ENCODE data around the gene FRMD1.
A peak's percentile ranks its signal among the peaks of the same experiment; 100 is the strongest.

FRMD1 gene

DNA sequence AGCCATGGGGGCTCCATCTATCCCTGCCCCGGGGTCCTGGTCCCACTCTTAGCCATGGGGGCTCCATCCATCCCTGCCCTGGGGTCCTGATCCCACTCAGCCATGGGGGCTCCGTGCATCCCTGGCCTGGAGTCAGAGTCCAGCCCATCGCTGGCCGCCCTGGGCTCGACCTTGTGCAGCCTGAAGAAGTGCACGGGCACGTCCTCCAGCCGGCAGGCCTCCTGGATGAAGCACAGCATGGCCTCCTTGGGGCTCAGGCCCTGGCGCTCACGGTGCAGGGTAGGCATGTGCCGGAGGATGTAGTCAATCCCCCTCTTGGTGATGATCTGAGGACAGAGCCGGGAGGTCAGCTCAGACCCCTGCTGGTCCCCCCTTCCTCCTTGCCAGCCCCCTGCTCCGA lies 15.6 kb downstream of the FRMD1 start:
- no peaks in the 10 kb centered on the region for H3K4me1 ChIP-seq (ENCODE audit: control insufficient read depth, insufficient read depth, low read length)
- no peak overlapping the region for H3K4me3 ChIP-seq (ENCODE audit: low read length)
- H3K9me3 ChIP-seq (ENCODE audit: control insufficient read depth, insufficient read depth, low read length): no peaks in the 10 kb centered on the region
- no peak for DNase-seq (ENCODE audit: low read depth, low spot score)
- no peaks in the 10 kb centered on the region for H3K27me3 ChIP-seq (ENCODE audit: control insufficient read depth, insufficient read depth, low read length)
- H3K36me3 ChIP-seq (ENCODE audit: control insufficient read depth, insufficient read depth, low read length): no peaks in the 10 kb centered on the region
- H3K27ac ChIP-seq (ENCODE audit: low read length): no peak overlapping the region
- no CpG with 5 or more reads among the region's 13 CpGs for WGBS (ENCODE audit: insufficient coverage, insufficient read length)

DNA sequence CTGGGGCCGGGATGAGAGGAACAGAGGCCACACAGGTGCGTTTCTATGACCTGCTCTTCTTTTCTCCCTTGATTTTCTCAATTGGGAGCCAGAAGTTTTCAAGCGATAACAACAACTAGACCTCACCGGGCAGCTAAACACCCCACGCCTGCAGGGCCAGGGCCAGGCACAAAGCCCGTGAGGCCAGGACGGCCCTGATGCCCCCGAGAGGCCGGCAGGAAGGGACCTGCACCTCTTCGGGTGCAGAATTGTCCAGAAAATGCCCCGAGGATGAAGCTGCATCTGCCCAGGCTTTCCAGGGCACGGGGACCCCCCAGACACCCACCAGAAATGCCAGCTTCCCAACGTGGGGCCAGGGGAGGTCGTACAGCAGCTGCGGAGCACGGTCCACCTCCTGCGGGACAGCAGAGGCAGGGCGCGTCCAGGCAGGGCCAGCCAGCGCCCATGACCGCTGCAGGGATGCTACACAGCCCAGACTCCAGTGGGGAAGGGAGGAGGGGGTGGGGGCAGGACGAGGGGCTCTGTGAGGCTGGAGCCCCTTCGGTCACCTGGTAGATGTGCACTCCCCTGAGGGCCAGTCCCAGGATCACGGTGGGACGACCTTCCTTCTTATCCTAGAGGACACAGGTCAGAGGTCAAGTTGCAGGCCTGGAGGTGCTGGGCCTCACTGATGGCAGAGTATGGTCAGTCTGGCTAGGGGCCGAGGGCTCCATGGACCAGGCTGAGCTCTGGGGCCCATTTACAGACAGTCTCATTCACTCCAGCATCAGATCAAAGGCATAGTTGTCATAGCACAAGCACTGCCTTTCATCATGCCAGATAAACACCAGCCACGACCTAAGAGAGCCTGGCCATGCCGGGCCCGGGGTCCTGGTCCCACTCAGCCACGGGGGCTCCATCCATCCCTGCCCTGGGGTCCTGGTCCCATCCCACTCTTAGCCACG lies 16.4 kb downstream of the FRMD1 start:
- no peak for DNase-seq (ENCODE audit: low read depth, low spot score)
- no CpG with 5 or more reads among the region's 31 CpGs for WGBS (ENCODE audit: insufficient coverage, insufficient read length)
- no peak overlapping the region for H3K27ac ChIP-seq (ENCODE audit: low read length)

DNA sequence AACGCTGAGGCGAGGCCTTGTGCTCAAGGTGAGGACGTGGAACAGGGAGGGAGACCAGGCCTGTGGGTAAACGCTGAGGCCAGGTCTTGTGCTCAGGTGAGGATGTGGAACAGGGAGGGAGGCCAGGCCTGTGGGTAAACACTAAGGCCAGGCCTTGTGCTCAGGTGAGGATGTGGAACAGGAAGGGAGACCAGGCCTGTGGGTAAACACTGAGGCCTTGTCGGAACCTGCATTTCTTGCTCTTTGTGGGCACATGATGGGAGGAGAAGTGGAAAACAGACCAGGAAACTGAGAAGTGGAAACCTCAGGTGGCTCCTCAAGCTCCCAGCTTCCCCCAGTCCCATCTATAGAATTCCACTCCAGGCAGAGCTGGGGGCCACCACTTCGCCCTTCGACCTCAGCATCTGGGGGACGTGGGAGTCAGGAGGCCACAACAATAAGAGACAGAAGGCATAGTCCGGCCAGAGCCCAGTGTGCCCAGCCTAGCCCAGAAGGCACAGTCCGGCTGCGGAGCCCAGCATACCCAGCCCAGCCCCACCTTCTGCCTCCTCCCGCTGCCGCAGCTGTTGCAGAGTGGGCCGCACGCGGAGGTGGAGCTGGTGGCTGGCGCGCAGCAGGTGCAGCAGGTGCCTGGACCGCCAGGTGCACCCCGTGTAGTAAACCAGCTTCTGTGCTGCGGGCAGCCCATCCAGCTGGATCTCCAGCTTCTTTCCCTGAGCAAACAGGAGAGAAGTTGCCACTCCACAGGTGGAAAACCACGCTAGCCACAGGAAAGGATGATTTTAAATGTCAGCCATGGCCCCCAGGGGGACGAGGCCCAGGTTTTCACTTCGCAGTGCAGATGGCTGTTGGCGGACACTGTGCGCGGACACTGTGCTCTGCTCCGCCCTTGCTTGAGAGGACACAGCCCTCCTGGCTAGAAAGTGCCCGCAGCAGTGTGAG lies 17.5 kb downstream of the FRMD1 start:
- no peaks in the 10 kb centered on the region for H3K9me3 ChIP-seq (ENCODE audit: control insufficient read depth, insufficient read depth, low read length)
- H3K4me1 ChIP-seq (ENCODE audit: control insufficient read depth, insufficient read depth, low read length): no peaks in the 10 kb centered on the region
- H3K36me3 ChIP-seq (ENCODE audit: control insufficient read depth, insufficient read depth, low read length): no peaks in the 10 kb centered on the region
- no peak overlapping the region for H3K27ac ChIP-seq (ENCODE audit: low read length)
- H3K27me3 ChIP-seq (ENCODE audit: control insufficient read depth, insufficient read depth, low read length): no peaks in the 10 kb centered on the region
- H3K4me3 ChIP-seq (ENCODE audit: low read length): no peak overlapping the region
- no peak for DNase-seq (ENCODE audit: low read depth, low spot score)
- no CpG with 5 or more reads among the region's 29 CpGs for WGBS (ENCODE audit: insufficient coverage, insufficient read length)

More for the DNA sequence above, 16.4 kb downstream of the FRMD1 start:
- Histone ChIP-seq H3K9me3 (ENCODE audit: control insufficient read depth, insufficient read depth, low read length) (no peaks in the 10 kb centered on the region), H3K4me1 (ENCODE audit: control insufficient read depth, insufficient read depth, low read length) (no peaks in the 10 kb centered on the region), H3K36me3 (ENCODE audit: control insufficient read depth, insufficient read depth, low read length) (no peaks in the 10 kb centered on the region), H3K4me3 (ENCODE audit: low read length) (no peak overlapping the region), H3K27me3 (ENCODE audit: control insufficient read depth, insufficient read depth, low read length) (no peaks in the 10 kb centered on the region)

DNA sequence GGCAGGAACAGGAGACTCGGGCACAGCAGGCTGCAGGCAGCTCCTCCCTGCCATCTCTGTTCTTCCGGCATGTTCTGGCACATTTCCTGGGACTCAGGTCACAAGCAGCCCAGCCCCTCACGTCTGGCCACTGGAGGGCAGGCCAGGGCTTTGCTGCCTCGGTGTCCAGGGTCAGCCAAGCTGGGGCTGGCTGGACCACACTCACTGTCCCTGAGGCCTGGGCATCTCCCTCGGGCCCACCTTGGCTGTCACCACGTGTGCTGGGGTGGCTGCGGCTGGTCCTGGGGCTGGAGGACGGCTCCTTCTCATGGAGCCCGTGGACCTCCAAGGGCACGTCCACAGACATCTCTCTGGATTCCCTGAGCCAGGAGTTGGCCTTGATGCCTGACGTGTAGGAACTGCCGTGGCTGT lies 18.5 kb downstream of the FRMD1 start:
- no peaks in the 10 kb centered on the region for H3K36me3 ChIP-seq (ENCODE audit: control insufficient read depth, insufficient read depth, low read length)
- peak; percentile 33 for DNase-seq (ENCODE audit: low read depth, low spot score)
- no peaks in the 10 kb centered on the region for H3K27me3 ChIP-seq (ENCODE audit: control insufficient read depth, insufficient read depth, low read length)
- H3K27ac ChIP-seq (ENCODE audit: low read length): no peak overlapping the region
- no peaks in the 10 kb centered on the region for H3K9me3 ChIP-seq (ENCODE audit: control insufficient read depth, insufficient read depth, low read length)
- no peaks in the 10 kb centered on the region for H3K4me1 ChIP-seq (ENCODE audit: control insufficient read depth, insufficient read depth, low read length)
- no CpG with 5 or more reads among the region's 12 CpGs for WGBS (ENCODE audit: insufficient coverage, insufficient read length)
- H3K4me3 ChIP-seq (ENCODE audit: low read length): no peak overlapping the region

DNA sequence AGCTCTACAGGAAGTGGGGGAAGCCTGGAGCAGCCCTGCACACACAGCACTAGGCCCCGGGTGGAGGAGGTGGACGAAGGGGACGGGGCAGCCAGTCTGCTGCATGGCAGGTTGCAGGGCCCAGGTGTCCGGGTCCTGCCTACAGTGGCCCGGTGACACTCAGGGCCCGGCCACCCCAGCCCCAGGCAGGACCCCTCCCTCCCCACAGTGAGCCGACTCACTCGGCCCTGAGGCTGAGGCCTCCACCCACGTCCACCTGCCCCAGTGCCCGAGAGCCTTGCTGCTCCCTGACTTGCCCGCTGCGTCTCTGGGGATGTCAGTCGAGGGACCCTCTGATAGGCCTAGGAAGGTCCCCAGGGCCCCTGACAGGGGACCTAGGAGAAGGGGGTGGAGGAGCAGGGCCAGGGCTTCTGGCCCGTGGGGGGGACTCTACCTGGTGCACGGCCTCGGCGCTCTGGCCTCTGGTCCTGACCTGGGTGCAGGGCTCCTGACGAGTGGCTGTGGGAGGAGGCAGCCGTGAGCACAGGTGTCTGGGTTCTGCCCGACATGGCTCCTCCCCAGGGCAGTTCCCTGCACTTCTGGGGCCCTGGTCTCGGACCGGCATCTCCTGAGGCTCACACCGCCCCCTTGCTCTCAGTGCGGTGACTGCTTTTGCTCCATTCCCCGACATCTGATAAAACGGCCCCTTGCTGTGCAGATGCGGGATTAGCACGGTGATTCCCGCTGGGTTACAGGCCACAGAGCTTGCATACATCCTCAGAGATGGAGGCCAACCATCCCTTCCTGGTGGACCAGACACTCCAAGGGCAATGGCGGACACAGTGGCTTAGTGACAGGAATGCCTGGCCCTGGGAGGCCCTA lies 20.1 kb downstream of the FRMD1 start:
- no peak overlapping the region for H3K4me3 ChIP-seq (ENCODE audit: low read length)
- no peaks in the 10 kb centered on the region for H3K27me3 ChIP-seq (ENCODE audit: control insufficient read depth, insufficient read depth, low read length)
- no peak for DNase-seq (ENCODE audit: low read depth, low spot score)
- no peaks in the 10 kb centered on the region for H3K9me3 ChIP-seq (ENCODE audit: control insufficient read depth, insufficient read depth, low read length)
- no peak overlapping the region for H3K27ac ChIP-seq (ENCODE audit: low read length)
- H3K36me3 ChIP-seq (ENCODE audit: control insufficient read depth, insufficient read depth, low read length): no peaks in the 10 kb centered on the region
- no peaks in the 10 kb centered on the region; the same call in 1 of the 2 replicates for H3K4me1 ChIP-seq (ENCODE audit: control insufficient read depth, insufficient read depth, low read length)
- WGBS (ENCODE audit: insufficient coverage, insufficient read length): no CpG with 5 or more reads among the region's 30 CpGs

DNA sequence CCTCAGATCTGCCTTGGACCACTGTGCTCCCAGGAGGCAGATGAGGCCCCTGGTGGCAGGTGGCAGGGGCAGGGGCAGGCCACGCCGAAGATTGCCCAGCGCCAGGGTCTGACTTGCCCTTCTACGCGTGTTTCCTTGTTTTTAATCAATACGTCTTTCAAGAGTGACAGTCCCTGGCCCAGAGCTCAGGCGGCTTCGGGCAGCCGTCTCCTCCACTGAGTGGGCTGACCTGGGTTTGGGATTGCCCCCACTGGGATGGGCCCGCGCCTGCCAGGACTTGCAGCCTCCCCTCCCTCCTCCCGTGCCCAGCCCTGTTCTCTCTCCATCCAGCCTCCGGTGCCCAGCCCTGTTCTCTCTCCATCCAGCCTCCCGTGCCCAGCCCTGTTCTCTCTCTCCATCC lies 21.2 kb downstream of the FRMD1 start:
- Histone ChIP-seq H3K9me3 (ENCODE audit: control insufficient read depth, insufficient read depth, low read length) (no peaks in the 10 kb centered on the region), H3K4me3 (ENCODE audit: low read length) (no peak overlapping the region), H3K4me1 (ENCODE audit: control insufficient read depth, insufficient read depth, low read length) (no peaks in the 10 kb centered on the region; the same call in 1 of the 2 replicates), H3K36me3 (ENCODE audit: control insufficient read depth, insufficient read depth, low read length) (no peaks in the 10 kb centered on the region), H3K27me3 (ENCODE audit: control insufficient read depth, insufficient read depth, low read length) (no peaks in the 10 kb centered on the region), H3K27ac (ENCODE audit: low read length) (no peak overlapping the region)
- DNase-seq (ENCODE audit: low read depth, low spot score): no peak
- WGBS (ENCODE audit: insufficient coverage, insufficient read length): no CpG with 5 or more reads among the region's 14 CpGs

DNA sequence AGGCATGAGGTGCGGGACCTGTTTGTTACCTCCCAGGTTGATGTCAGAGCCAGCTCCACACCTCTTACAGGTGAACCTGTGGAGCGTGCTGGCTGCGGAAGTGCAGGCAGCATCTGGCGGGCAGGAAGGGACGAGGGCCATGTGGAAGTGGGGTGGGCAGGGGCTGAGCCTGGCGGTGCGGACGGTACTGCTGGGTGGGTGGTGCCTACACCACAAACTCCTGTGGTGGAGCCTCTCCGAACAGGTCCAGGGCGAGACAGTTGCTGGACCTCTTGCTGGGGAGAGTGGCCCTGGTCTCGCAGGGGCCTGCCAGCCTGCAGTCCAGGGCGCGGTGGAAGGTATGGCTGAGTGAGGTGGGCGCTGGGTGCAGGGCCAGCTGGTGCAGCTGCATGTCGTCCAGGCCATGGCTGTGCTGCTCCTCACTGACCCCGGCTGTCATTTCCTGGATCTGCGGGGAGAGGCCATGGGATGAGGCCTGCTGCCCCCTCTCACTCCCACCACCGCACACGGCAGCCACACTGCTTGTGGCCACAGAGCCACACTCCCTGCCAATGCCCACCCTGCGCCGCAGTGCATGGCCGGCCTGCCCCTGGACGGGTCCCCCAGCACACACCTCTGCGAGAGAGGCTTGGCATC lies 22.0 kb downstream of the FRMD1 start:
- DNase-seq (ENCODE audit: low read depth, low spot score): no peak
- Histone ChIP-seq H3K4me1 (ENCODE audit: control insufficient read depth, insufficient read depth, low read length) (no peaks in the 10 kb centered on the region; the same call in 1 of the 2 replicates), H3K9me3 (ENCODE audit: control insufficient read depth, insufficient read depth, low read length) (no peaks in the 10 kb centered on the region), H3K27me3 (ENCODE audit: control insufficient read depth, insufficient read depth, low read length) (no peaks in the 10 kb centered on the region), H3K36me3 (ENCODE audit: control insufficient read depth, insufficient read depth, low read length) (no peaks in the 10 kb centered on the region), H3K4me3 (ENCODE audit: low read length) (no peak overlapping the region), H3K27ac (ENCODE audit: low read length) (no peak overlapping the region)
- WGBS (ENCODE audit: insufficient coverage, insufficient read length): no CpG with 5 or more reads among the region's 24 CpGs

DNA sequence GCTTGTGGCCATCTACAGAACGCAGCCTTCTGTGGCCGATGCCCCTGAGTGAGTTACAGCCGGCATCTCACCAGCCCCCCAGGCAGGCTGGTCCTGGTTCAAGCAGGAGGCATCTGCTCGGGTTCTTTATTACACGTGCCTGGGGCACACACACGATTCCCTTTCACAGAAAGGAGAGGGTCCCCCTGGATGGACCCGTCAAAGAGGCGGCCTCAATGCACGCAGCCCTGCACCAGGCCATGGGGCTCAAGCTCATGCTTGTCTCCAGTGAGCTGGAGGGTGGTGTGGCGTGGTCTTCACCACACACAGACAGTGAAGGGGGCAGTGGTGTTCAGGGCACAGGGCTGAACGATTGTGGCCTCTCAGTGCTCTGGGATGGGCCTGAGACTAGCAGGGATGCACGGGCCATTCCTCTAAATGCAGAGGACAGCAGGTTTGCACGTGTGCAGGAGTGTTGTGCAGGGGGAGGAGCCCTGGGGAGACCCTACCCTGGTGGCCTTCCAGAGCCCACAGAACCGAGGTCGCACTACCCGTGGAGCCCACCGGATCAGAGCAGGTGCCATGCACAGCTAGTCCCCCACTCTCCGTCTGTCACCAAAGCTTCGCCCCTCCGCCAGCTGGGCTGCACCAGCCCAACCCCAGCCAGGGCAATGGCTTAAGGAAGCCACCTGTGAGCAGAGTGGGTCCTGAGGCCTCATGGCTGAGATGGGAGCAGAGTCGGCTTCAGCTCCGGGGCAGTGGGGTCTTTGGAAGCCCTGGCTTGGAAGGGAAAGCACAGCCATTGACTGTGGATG lies 23.1 kb downstream of the FRMD1 start:
- Histone ChIP-seq H3K4me3 (ENCODE audit: low read length) (no peak overlapping the region), H3K27ac (ENCODE audit: low read length) (no peak overlapping the region), H3K36me3 (ENCODE audit: control insufficient read depth, insufficient read depth, low read length) (no peaks in the 10 kb centered on the region), H3K27me3 (ENCODE audit: control insufficient read depth, insufficient read depth, low read length) (no peaks in the 10 kb centered on the region), H3K9me3 (ENCODE audit: control insufficient read depth, insufficient read depth, low read length) (no peaks in the 10 kb centered on the region), H3K4me1 (ENCODE audit: control insufficient read depth, insufficient read depth, low read length) (no peaks in the 10 kb centered on the region; the same call in 1 of the 2 replicates)
- no CpG with 5 or more reads among the region's 22 CpGs for WGBS (ENCODE audit: insufficient coverage, insufficient read length)
- no peak for DNase-seq (ENCODE audit: low read depth, low spot score)
